Renal cortex interstitium (tissue), 11 donors: Measurements from ENCODE around the gene PCDHA5. TPM values are rescaled to one million over a fixed set of nuclear protein-coding genes. Genes with fewer than 3 reads are reported as not detected.
"Not testable (repeated sequence)": the region's sequence is repeated elsewhere in the genome, so short reads cannot be mapped to it uniquely, and the experiment has no call there.

Experiments
- DNase-seq, 11 donors: peaks; one replicate each; pipeline ENCODE4 v3.0.0-alpha.2; 2013; ENCODE audit warnings: low read depth in 9 of 11, low spot score in 4 of 11; ENCODE audit errors: extremely low read depth in 1 of 11
- polyA plus RNA-seq, 3 donors: library from polyadenylated mRNA; unstranded; fragments of 120-200 nt; gene quantifications; one replicate each; pipeline ENCODE4 v1.2.1, GENCODE V29; 2013; ENCODE audit not compliant: insufficient read length in 3 of 3

PCDHA5 gene
- polyA plus RNA-seq, 3 donors = 0.06 to 0.21 TPM; not detected in 1

DNA sequence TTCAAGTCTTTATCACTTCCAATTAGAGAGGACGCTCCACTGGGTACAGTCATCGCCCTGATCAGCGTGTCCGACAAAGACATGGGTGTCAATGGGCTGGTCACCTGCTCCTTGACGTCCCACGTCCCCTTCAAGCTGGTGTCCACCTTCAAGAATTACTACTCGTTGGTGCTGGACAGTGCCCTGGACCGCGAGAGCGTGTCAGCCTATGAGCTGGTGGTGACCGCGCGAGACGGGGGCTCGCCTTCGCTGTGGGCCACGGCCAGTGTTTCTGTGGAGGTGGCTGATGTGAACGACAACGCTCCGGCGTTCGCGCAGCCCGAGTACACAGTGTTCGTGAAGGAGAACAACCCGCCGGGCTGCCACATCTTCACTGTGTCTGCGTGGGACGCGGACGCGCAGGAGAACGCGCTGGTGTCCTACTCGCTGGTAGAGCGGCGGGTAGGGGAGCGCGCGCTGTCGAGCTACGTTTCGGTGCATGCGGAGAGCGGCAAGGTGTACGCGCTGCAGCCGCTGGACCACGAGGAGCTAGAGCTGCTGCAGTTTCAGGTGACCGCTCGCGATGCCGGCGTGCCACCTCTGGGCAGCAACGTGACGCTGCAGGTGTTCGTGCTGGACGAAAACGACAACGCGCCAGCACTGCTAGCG is 13.0 kb upstream of the PCDHA5 start:
- DNase-seq = not testable (repeated sequence)

DNA sequence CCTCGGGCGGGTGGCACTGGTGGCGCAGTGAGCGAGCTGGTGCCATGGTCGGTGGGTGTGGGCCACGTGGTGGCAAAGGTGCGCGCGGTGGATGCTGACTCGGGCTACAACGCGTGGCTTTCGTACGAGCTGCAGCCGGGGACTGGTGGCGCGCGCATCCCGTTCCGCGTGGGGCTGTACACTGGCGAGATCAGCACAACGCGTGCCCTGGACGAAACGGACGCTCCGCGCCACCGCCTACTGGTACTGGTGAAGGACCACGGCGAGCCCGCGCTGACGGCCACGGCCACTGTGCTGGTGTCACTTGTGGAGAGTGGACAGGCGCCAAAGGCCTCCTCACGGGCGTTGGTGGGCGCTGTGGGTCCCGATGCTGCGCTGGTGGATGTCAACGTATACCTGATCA is 12.5 kb upstream of the PCDHA5 start:
- DNase-seq = no peak

GRCh38 chr5:140822281-140822629 is 842 bp downstream of the PCDHA5 start:
- no peak for DNase-seq

GRCh38 chr5:140822969-140823368 is 1.6 kb downstream of the PCDHA5 start:
- not testable (repeated sequence) for DNase-seq

- no peak for DNase-seq
Measured at GRCh38 chr5:140823475-140823874, 2.1 kb downstream of the PCDHA5 start.

DNA sequence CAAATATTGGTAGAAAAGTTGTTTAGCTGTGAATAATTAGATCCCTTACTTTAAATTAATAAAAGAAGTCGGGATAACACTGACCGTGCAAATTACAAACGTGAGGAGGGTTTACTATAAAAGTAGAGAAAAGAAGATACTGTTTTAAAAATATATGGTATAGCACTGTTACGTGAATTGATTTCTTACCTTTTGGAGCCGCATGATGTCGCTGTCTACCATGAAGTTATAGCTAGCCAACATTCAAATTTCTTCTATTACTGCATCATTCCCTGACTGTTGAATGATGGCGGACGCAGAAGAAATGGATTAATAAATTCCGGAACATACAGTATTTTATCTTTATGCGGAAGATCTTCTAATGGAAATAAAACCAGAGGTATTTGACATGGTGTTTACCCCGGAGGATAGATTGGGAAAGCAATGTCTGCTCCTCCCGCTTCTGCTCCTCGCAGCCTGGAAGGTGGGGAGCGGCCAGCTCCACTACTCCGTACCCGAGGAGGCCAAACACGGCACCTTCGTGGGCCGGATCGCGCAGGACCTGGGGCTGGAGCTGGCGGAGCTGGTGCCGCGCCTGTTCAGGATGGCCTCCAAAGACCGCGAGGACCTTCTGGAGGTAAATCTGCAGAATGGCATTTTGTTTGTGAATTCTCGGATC is 6.4 kb downstream of the PCDHA5 start, which contains the start of gene PCDHA6:
TSS of gene PCDHA6 (plus strand) at position 257 of the 658 bp plus-strand sequence. CDS start at position 389, 132 bp downstream.
- no peak for DNase-seq

- no peak for DNase-seq
Measured at GRCh38 chr5:140828362-140828737, 6.9 kb downstream of the PCDHA5 start.

GRCh38 chr5:140829511-140830501 is 8.4 kb downstream of the PCDHA5 start:
- not testable (repeated sequence) for DNase-seq

GRCh38 chr5:140833993-140834392 is 12.6 kb downstream of the PCDHA5 start, which contains the start of gene PCDHA7:
Gene PCDHA7, plus strand, starts transcription at chr5:140834269. Its CDS starts 115 bp downstream, at chr5:140834384.
- no peak for DNase-seq

DNA sequence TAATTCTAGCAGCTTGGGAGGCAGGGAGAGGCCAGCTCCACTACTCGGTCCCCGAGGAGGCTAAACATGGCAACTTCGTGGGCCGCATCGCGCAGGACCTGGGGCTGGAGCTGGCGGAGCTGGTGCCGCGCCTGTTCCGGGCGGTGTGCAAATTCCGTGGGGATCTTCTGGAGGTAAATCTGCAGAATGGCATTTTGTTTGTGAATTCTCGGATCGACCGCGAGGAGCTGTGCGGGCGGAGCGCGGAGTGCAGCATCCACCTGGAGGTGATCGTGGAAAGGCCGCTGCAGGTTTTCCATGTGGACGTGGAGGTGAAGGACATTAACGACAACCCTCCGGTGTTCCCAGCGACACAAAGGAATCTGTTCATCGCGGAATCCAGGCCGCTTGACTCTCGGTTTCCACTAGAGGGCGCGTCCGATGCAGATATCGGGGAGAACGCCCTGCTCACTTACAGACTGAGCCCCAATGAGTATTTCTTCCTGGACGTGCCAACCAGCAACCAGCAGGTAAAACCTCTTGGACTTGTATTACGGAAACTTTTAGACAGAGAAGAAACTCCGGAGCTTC is 13.1 kb downstream of the PCDHA5 start:
- DNase-seq = not testable (repeated sequence)

- DNase-seq = no peak
Measured at GRCh38 chr5:140835622-140836510, 14.5 kb downstream of the PCDHA5 start.

GRCh38 chr5:140840978-140841962 is 19.9 kb downstream of the PCDHA5 start, which contains the start of gene PCDHA8:
Gene PCDHA8, plus strand, starts transcription at chr5:140841187. Its CDS starts 135 bp downstream, at chr5:140841322.
- no peak for DNase-seq

DNA sequence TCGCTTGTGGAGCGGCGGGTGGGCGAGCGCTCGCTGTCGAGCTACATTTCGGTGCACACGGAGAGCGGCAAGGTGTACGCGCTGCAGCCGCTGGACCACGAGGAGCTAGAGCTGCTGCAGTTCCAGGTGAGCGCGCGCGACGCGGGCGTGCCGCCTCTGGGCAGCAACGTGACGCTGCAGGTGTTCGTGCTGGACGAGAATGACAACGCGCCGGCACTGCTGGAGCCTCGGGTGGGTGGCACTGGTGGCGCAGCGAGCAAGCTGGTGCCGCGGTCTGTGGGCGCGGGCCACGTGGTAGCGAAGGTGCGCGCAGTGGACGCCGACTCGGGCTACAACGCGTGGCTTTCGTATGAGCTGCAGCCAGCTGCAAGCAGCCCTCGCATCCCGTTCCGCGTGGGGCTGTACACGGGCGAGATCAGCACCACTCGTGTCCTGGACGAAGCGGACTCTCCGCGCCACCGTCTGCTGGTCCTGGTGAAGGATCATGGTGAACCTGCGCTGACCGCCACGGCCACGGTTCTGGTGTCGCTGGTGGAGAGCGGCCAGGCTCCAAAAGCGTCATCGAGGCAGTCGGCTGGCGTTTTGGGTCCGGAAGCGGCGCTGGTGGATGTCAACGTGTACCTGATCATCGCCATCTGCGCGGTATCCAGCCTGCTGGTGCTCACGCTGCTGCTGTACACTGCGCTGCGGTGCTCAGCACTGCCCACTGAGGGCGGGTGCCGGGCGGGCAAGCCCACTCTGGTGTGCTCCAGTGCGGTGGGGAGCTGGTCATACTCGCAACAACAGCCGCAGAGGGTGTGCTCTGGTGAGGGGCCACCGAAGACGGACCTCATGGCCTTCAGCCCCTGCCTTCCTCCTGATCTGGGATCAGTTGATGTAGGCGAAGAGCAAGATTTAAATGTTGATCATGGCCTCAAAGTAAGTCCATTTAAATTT is 21.7 kb downstream of the PCDHA5 start:
- no peak for DNase-seq

GRCh38 chr5:140848139-140849102 is 27.0 kb downstream of the PCDHA5 start, which contains the start of gene PCDHA9:
Gene PCDHA9, plus strand, starts transcription at chr5:140848382. Its CDS starts 114 bp downstream, at chr5:140848496.
- not testable (repeated sequence) for DNase-seq
